ENCODE results near the gene MBTPS1. TPM values are rescaled to one million over a fixed set of nuclear protein-coding genes. Genes with fewer than 3 reads are reported as not detected.
A peak's percentile ranks its signal among the peaks of the same experiment; 100 is the strongest.

Gene MBTPS1
- total RNA-seq, result 10 to 100 TPM; 69.6 to 80.7 TPM

- TF ChIP-seq, protein P1, sequence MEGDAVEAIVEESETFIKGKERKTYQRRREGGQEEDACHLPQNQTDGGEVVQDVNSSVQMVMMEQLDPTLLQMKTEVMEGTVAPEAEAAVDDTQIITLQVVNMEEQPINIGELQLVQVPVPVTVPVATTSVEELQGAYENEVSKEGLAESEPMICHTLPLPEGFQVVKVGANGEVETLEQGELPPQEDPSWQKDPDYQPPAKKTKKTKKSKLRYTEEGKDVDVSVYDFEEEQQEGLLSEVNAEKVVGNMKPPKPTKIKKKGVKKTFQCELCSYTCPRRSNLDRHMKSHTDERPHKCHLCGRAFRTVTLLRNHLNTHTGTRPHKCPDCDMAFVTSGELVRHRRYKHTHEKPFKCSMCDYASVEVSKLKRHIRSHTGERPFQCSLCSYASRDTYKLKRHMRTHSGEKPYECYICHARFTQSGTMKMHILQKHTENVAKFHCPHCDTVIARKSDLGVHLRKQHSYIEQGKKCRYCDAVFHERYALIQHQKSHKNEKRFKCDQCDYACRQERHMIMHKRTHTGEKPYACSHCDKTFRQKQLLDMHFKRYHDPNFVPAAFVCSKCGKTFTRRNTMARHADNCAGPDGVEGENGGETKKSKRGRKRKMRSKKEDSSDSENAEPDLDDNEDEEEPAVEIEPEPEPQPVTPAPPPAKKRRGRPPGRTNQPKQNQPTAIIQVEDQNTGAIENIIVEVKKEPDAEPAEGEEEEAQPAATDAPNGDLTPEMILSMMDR (IDR thresholded peaks at IDR 0.05), result no peak
- no peaks in the 10 kb centered on the region for H3K9me3 ChIP-seq
- H3K27ac ChIP-seq, result peak within 1 kb of the TSS; percentile 94
- H3K27me3 ChIP-seq, result no peaks in the 10 kb centered on the region
- peak; percentile 98 for DNase-seq
- H3K36me3 ChIP-seq, result no peaks in the 10 kb centered on the region
- H3K4me3 ChIP-seq, result peak within 1 kb of the TSS; percentile 89
- intact Hi-C loops (cut with DNase I), result no loop called here
- H3K4me1 ChIP-seq, result no peaks in the 10 kb centered on the region
- H3K9ac ChIP-seq (ENCODE audit: low read depth in 2 of 2, low read length in 2 of 2), result peak within 1 kb of the TSS; percentile 87 to 96
Measured at GRCh38 chr16:84116720-84117493, at the start of gene MBTPS1. Gene MBTPS1, minus strand, starts transcription at chr16:84116942. Its CDS starts 15,159 bp downstream, at chr16:84101783.

- no peaks in the 10 kb centered on the region for H3K36me3 ChIP-seq
- H3K4me1 ChIP-seq, result no peaks in the 10 kb centered on the region
- H3K9me3 ChIP-seq, result no peaks in the 10 kb centered on the region
- no peak overlapping the region for H3K9ac ChIP-seq (ENCODE audit: low read depth in 2 of 2, low read length in 2 of 2)
- intact Hi-C loops (cut with DNase I), result no loop called here
- TF ChIP-seq, protein P1 (IDR thresholded peaks at IDR 0.05), result no peak
- no peak for DNase-seq
- no peak overlapping the region for H3K27ac ChIP-seq
- H3K4me3 ChIP-seq, result no peak overlapping the region
- no peaks in the 10 kb centered on the region for H3K27me3 ChIP-seq
Measured at GRCh38 chr16:84165746-84166145, 49.0 kb upstream of the MBTPS1 start.

DNA sequence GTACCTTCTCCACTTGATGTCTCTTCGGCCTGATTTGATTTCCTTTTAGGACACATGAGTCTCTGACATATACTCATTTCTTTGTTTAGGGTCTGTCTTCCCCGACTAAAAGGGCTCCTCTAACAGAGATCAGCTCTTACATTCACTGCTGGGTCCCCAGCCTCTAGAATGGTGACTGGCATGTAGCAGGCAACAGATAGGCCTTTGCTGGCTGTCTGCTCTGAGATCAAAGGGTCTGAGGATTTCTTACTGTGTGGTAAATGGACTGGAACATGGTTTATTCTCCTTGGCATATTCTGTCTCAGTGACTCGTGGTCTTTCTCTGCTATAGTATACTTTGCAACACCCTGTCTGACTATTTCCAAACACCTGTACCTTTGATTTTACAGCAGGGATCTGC, 45.1 kb upstream of the MBTPS1 start:
- intact Hi-C loops (cut with DNase I), result no loop called here
- no peak overlapping the region for H3K4me3 ChIP-seq
- no peak for DNase-seq
- no peaks in the 10 kb centered on the region for H3K4me1 ChIP-seq
- no peaks in the 10 kb centered on the region for H3K9me3 ChIP-seq
- no peaks in the 10 kb centered on the region for H3K27me3 ChIP-seq
- H3K27ac ChIP-seq, result no peak overlapping the region
- no peak overlapping the region for H3K9ac ChIP-seq (ENCODE audit: low read depth in 2 of 2, low read length in 2 of 2)
- H3K36me3 ChIP-seq, result no peaks in the 10 kb centered on the region
- TF ChIP-seq, protein P1 (IDR thresholded peaks at IDR 0.05), result no peak

GRCh38 chr16:84161037-84161436, 44.3 kb upstream of the MBTPS1 start:
- Histone ChIP-seq H3K9me3 (no peaks in the 10 kb centered on the region), H3K27me3 (no peaks in the 10 kb centered on the region), H3K9ac (ENCODE audit: low read depth in 2 of 2, low read length in 2 of 2) (no peak overlapping the region), H3K36me3 (no peaks in the 10 kb centered on the region), H3K4me1 (no peaks in the 10 kb centered on the region), H3K27ac (no peak overlapping the region), H3K4me3 (no peak overlapping the region)
- intact Hi-C loops (cut with DNase I), result no loop called here
- no peak for DNase-seq
- TF ChIP-seq, protein P1 (IDR thresholded peaks at IDR 0.05), result no peak

- TF ChIP-seq, protein P1 (IDR thresholded peaks at IDR 0.05), result no peak
- no peak overlapping the region for H3K4me3 ChIP-seq
- no peak overlapping the region for H3K9ac ChIP-seq (ENCODE audit: low read depth in 2 of 2, low read length in 2 of 2)
- no peaks in the 10 kb centered on the region for H3K9me3 ChIP-seq
- DNase-seq, result no peak
- no peaks in the 10 kb centered on the region for H3K36me3 ChIP-seq
- H3K27me3 ChIP-seq, result no peaks in the 10 kb centered on the region
- intact Hi-C loops (cut with DNase I), result no loop called here
- H3K4me1 ChIP-seq, result no peaks in the 10 kb centered on the region
- no peak overlapping the region for H3K27ac ChIP-seq
Measured at GRCh38 chr16:84159800-84160199, 43.1 kb upstream of the MBTPS1 start.

All from colonic mucosa (tissue), 4 donors.